ENCODE measurements around the gene PRDM10.
A peak's percentile ranks its signal among the peaks of the same experiment; 100 is the strongest.
"Not testable (repeated sequence)": the region's sequence is repeated elsewhere in the genome, so short reads cannot be mapped to it uniquely, and the experiment has no call there.

The PRDM10 gene

GRCh38 chr11:129894278-129895125 is 108.1 kb downstream of the PRDM10 start:
- no peak for DNase-seq

- no peak for DNase-seq
Measured at GRCh38 chr11:129888451-129888850, 114.2 kb downstream of the PRDM10 start.

GRCh38 chr11:129885381-129885780 is 117.3 kb downstream of the PRDM10 start:
- no peak for DNase-seq

GRCh38 chr11:129884581-129884980 is 118.1 kb downstream of the PRDM10 start:
- no peak for DNase-seq

- DNase-seq: peak; percentile 1
Measured at GRCh38 chr11:129881570-129882170, 121.0 kb downstream of the PRDM10 start.

- DNase-seq: no peak
Measured at GRCh38 chr11:129880311-129880710, 122.3 kb downstream of the PRDM10 start.

- no peak for DNase-seq
Measured at GRCh38 chr11:129871914-129872313, 130.7 kb downstream of the PRDM10 start.

- DNase-seq: not testable (repeated sequence)
Measured at GRCh38 chr11:129868626-129869025, 134.0 kb downstream of the PRDM10 start.

- no peak for DNase-seq
Measured at GRCh38 chr11:129866311-129866710, 136.3 kb downstream of the PRDM10 start.

GRCh38 chr11:129865701-129866100 is 136.9 kb downstream of the PRDM10 start:
- DNase-seq: no peak

- DNase-seq: no peak
Measured at GRCh38 chr11:129864811-129865210, 137.8 kb downstream of the PRDM10 start.

- DNase-seq: no peak
Measured at GRCh38 chr11:129861702-129862522, 140.7 kb downstream of the PRDM10 start.

GRCh38 chr11:129856036-129856435 is 146.6 kb downstream of the PRDM10 start:
- no peak for DNase-seq

- no peak for DNase-seq
Measured at GRCh38 chr11:129855086-129855485, 147.5 kb downstream of the PRDM10 start.

GRCh38 chr11:129854232-129854805 is 148.3 kb downstream of the PRDM10 start:
- no peak for DNase-seq

- peak; percentile 78 for DNase-seq
Measured at GRCh38 chr11:129853518-129854231, 149.0 kb downstream of the PRDM10 start.

GRCh38 chr11:129852125-129852740 is 150.4 kb downstream of the PRDM10 start:
- no peak for DNase-seq
